ENCODE results near the gene TSPAN3. TPM values are rescaled to one million over a fixed set of nuclear protein-coding genes. Genes with fewer than 3 reads are reported as not detected.

The TSPAN3 gene
- total RNA-seq, 4 donors from 2014 or later: 163 to 205 (median 171) TPM

GRCh38 chr15:77087213-77087612 is 16.3 kb upstream of the TSPAN3 start:
- no peak for ATAC-seq
- TF ChIP-seq POLR2A (IDR thresholded peaks at IDR 0.05): no peak
- TF ChIP-seq EP300 (IDR thresholded peaks at IDR 0.05): no peak
- TF ChIP-seq POLR2AphosphoS5 (IDR thresholded peaks at IDR 0.05): no peak
- no peak for TF ChIP-seq CTCF (IDR thresholded peaks at IDR 0.05)
- Histone ChIP-seq H3K9me3 (no peaks in the 10 kb centered on the region), H3K27ac (no peak overlapping the region), H3K4me3 (no peak overlapping the region), H3K36me3 (no peaks in the 10 kb centered on the region), H3K4me1 (peaks cover 0 to 11% (median 0%) of the 10 kb centered on the region in 3 donors), H3K27me3 (no peaks in the 10 kb centered on the region)
- 100% methylated on average over 2 of the region's 2 CpGs for WGBS, 2 donors (ENCODE audit: low coverage in 1 of 2)

- Histone ChIP-seq H3K4me1 (peaks cover 0 to 11% (median 0%) of the 10 kb centered on the region in 3 donors), H3K9me3 (no peaks in the 10 kb centered on the region), H3K27ac (no peak overlapping the region), H3K4me3 (no peak overlapping the region), H3K27me3 (no peaks in the 10 kb centered on the region), H3K36me3 (no peaks in the 10 kb centered on the region)
- no peak for ATAC-seq
- no peak for TF ChIP-seq POLR2A (IDR thresholded peaks at IDR 0.05)
- no peak for TF ChIP-seq EP300 (IDR thresholded peaks at IDR 0.05)
- 36 to 64% methylated on average over 2 of the region's 2 CpGs for WGBS, 2 donors (ENCODE audit: low coverage in 1 of 2)
These were observed 14.4 kb upstream of the TSPAN3 start for GRCh38 chr15:77085297-77085696.

- Histone ChIP-seq H3K27me3 (no peaks in the 10 kb centered on the region), H3K36me3 (no peaks in the 10 kb centered on the region), H3K4me1 (peaks cover 0 to 11% (median 0%) of the 10 kb centered on the region in 3 donors), H3K4me3 (no peak overlapping the region), H3K27ac (no peak overlapping the region), H3K9me3 (no peaks in the 10 kb centered on the region)
- no peak for ATAC-seq
- no peak for TF ChIP-seq POLR2AphosphoS5 (IDR thresholded peaks at IDR 0.05)
- no peak for TF ChIP-seq CTCF (IDR thresholded peaks at IDR 0.05)
- TF ChIP-seq EP300 (IDR thresholded peaks at IDR 0.05): no peak
- TF ChIP-seq POLR2A (IDR thresholded peaks at IDR 0.05): no peak
- 89 to 100% methylated on average over 3 to 7 of the region's 8 CpGs for WGBS, 2 donors (ENCODE audit: low coverage in 1 of 2)
These were observed 13.5 kb upstream of the TSPAN3 start for GRCh38 chr15:77084436-77084835.

- peak overlapping the region; percentile 1 to 37 for H3K4me3 ChIP-seq
- no peaks in the 10 kb centered on the region for H3K27me3 ChIP-seq
- TF ChIP-seq EP300 (IDR thresholded peaks at IDR 0.05) (no peak), POLR2AphosphoS5 (IDR thresholded peaks at IDR 0.05) (no peak), CTCF (IDR thresholded peaks at IDR 0.05) (no peak), POLR2A (IDR thresholded peaks at IDR 0.05) (no peak)
- ATAC-seq: peak; percentile 98
- H3K4me1 ChIP-seq: peaks cover 0 to 11% (median 0%) of the 10 kb centered on the region in 3 donors
- H3K36me3 ChIP-seq: no peaks in the 10 kb centered on the region
- no peaks in the 10 kb centered on the region for H3K9me3 ChIP-seq
- H3K27ac ChIP-seq: peak overlapping the region in 2 of 4 donors; percentile 3 to 42
- WGBS, 2 donors (ENCODE audit: low coverage in 1 of 2): 6 to 15% methylated on average over 9 to 10 of the region's 21 CpGs
These were observed 12.7 kb upstream of the TSPAN3 start for GRCh38 chr15:77083381-77084160.

- no peak for ATAC-seq
- Histone ChIP-seq H3K4me3 (no peak overlapping the region), H3K36me3 (no peaks in the 10 kb centered on the region), H3K9me3 (no peaks in the 10 kb centered on the region), H3K4me1 (peaks cover 0 to 11% (median 0%) of the 10 kb centered on the region in 3 donors), H3K27me3 (no peaks in the 10 kb centered on the region), H3K27ac (no peak overlapping the region)
- TF ChIP-seq POLR2A (IDR thresholded peaks at IDR 0.05): no peak
- TF ChIP-seq POLR2AphosphoS5 (IDR thresholded peaks at IDR 0.05): no peak
- TF ChIP-seq CTCF (IDR thresholded peaks at IDR 0.05): no peak
- TF ChIP-seq EP300 (IDR thresholded peaks at IDR 0.05): no peak
- 74% methylated on average over 3 of the region's 5 CpGs; no CpG with 5 or more reads in 1 of the 2 donors for WGBS, 2 donors (ENCODE audit: low coverage in 1 of 2)
These were observed 11.1 kb upstream of the TSPAN3 start for GRCh38 chr15:77081971-77082370.

Measured in gastroesophageal sphincter (tissue), 4 donors.